Omental fat pad (tissue), 4 donors: ENCODE data around the gene TMEM30A. TPM values are rescaled to one million over a fixed set of nuclear protein-coding genes. Genes with fewer than 3 reads are reported as not detected.

ENCODE experiments used
- ATAC-seq: fragments of 150-250 bp; one replicate; pipeline ENCODE4 v1.9.1; 2016; ENCODE audit warnings: mild to moderate bottlenecking, moderate library complexity; ENCODE audit not compliant: low FRiP score
- DNase-seq: peaks from one replicate; pipeline ENCODE4 v3.0.0-alpha.2; 2019; ENCODE audit warnings: low spot score
- CTCF ChIP-seq, 3 donors: fragments of 450-650 bp; IDR thresholded peaks; one replicate each; pipeline ENCODE4 v1.5.1; 2016 to 2017; ENCODE audit warnings: antibody characterized with exemption in 3 of 3, mild to moderate bottlenecking in 3 of 3, moderate library complexity in 2 of 3
- total RNA-seq, 4 donors: library from RNA; depleted of rRNA; stranded (reverse); fragments of >200 nt; gene quantifications; one replicate each; pipeline ENCODE4 v1.1.0, GENCODE V29; 2016

Gene TMEM30A
- total RNA-seq, 4 donors from 2014 or later: 45.2 to 84.3 (median 58.4) TPM

DNA sequence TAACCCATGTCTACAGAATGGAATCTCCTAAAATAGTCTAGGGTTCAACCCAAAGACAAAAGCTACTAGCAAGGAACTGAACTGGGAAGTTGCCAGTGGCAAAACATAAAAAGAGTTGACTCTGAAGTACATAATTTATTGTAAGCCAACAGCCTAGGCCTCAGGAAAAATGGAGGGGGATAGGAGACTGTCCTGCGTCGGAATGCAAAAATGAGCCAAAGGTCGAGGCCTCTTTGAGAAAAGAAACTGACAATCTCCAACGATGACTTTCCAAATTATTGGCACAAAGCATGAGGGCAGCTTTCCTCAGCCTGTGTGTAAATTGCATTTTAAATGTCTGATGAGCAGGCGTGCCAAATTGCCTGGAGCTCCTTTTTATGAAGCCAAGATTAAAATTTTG, 80.9 kb downstream of the TMEM30A start:
- ATAC-seq: no peak
- no peak for TF ChIP-seq CTCF (IDR thresholded peaks at IDR 0.05)
- DNase-seq: no peak

Other genes starting within 250 kb of the TMEM30A start
- 100 to 1,000 TPM; 125 to 589 (median 192) TPM for gene COL12A1, start 78.7 kb downstream of the TMEM30A start, total RNA-seq
- gene COX7A2, start 41.0 kb downstream of the TMEM30A start, total RNA-seq: 100 to 1,000 TPM; 171 to 310 (median 221) TPM
- 10 to 100 TPM in 1 of 4 donors, 1 to 10 TPM in 3; 3.0 to 15.9 (median 5.7) TPM for gene FILIP1, start 209.0 kb upstream of the TMEM30A start, total RNA-seq